DOHH2 (cell line): ENCODE data around the gene SRP19.

Source experiments
- CTCF ChIP-seq: fragments of 200-600 bp; sonication (generic); IDR thresholded peaks from one replicate; pipeline ENCODE4 v1.5.1; 2014; ENCODE audit warnings: antibody characterized with exemption, mild to moderate bottlenecking, low read depth, low read length; ENCODE audit not compliant: poor library complexity, severe bottlenecking
- EZH2phosphoT487 ChIP-seq: fragments of 200-600 bp; sonication (generic); IDR thresholded peaks from 2 replicates; pipeline ENCODE4 v1.6.1; 2017; ENCODE audit warnings: borderline replicate concordance, mild to moderate bottlenecking, antibody characterized with exemption, low read length, moderate library complexity, mixed read lengths

GRCh38 chr5:112854651-112855050 is 6.4 kb upstream of the SRP19 start:
- no peak for TF ChIP-seq CTCF
- TF ChIP-seq EZH2phosphoT487: no peak
